GM21423 (cell line): ENCODE measurements around the gene EGFLAM.
"Not testable (repeated sequence)": the region's sequence is repeated elsewhere in the genome, so short reads cannot be mapped to it uniquely, and the experiment has no call there.

Experiments used
- ATAC-seq: cut with Tn5 transposase; IDR thresholded peaks from one replicate; pipeline ENCODE4 v1.9.1; 2021; ENCODE audit warnings: mild to moderate bottlenecking, moderate library complexity; ENCODE audit not compliant: unreplicated experiment

EGFLAM gene

GRCh38 chr5:38323645-38324295 is 65.4 kb downstream of the EGFLAM start:
- no peak for ATAC-seq

GRCh38 chr5:38329132-38329715 is 70.9 kb downstream of the EGFLAM start:
- ATAC-seq = no peak

- no peak for ATAC-seq
Measured at GRCh38 chr5:38330207-38330606, 71.8 kb downstream of the EGFLAM start.

- no peak for ATAC-seq
Measured at GRCh38 chr5:38331831-38332230, 73.5 kb downstream of the EGFLAM start.

- ATAC-seq = not testable (repeated sequence)
Measured at GRCh38 chr5:38333181-38333580, 74.8 kb downstream of the EGFLAM start.

GRCh38 chr5:38338455-38338854 is 80.1 kb downstream of the EGFLAM start:
- no peak for ATAC-seq

GRCh38 chr5:38339446-38339845 is 81.1 kb downstream of the EGFLAM start:
- ATAC-seq = no peak

- no peak for ATAC-seq
Measured at GRCh38 chr5:38341056-38341455, 82.7 kb downstream of the EGFLAM start.

- no peak for ATAC-seq
Measured at GRCh38 chr5:38341641-38342040, 83.3 kb downstream of the EGFLAM start.

- no peak for ATAC-seq
Measured at GRCh38 chr5:38342261-38342660, 83.9 kb downstream of the EGFLAM start.

GRCh38 chr5:38344891-38345290 is 86.5 kb downstream of the EGFLAM start:
- ATAC-seq = no peak

- ATAC-seq = no peak
Measured at GRCh38 chr5:38346593-38346992, 88.2 kb downstream of the EGFLAM start.

GRCh38 chr5:38347040-38347763 is 88.8 kb downstream of the EGFLAM start:
- ATAC-seq = no peak

- ATAC-seq = no peak
Measured at GRCh38 chr5:38347896-38348295, 89.5 kb downstream of the EGFLAM start.

- no peak for ATAC-seq
Measured at GRCh38 chr5:38360323-38361061, 102.1 kb downstream of the EGFLAM start.

GRCh38 chr5:38362713-38363112 is 104.4 kb downstream of the EGFLAM start:
- ATAC-seq = no peak

GRCh38 chr5:38364825-38365224 is 106.5 kb downstream of the EGFLAM start:
- ATAC-seq = no peak

GRCh38 chr5:38367410-38367809 is 109.1 kb downstream of the EGFLAM start:
- no peak for ATAC-seq

- no peak for ATAC-seq
Measured at GRCh38 chr5:38367966-38368365, 109.6 kb downstream of the EGFLAM start.

- ATAC-seq = no peak
Measured at GRCh38 chr5:38369692-38370091, 111.3 kb downstream of the EGFLAM start.

GRCh38 chr5:38370358-38371100 is 112.2 kb downstream of the EGFLAM start:
- no peak for ATAC-seq
